ENCODE results near the gene CREB5. TPM values are rescaled to one million over a fixed set of nuclear protein-coding genes. Genes with fewer than 3 reads are reported as not detected.

CREB5 gene
- total and polyA plus RNA-seq, 10 donors = 0.88 to 56.8 (median 23.5) TPM

Other genes starting within 250 kb of the CREB5 start
- 10 to 100 TPM; 22.4 to 33.8 (median 28.5) TPM for gene JAZF1, start 231.7 kb upstream of the CREB5 start, total RNA-seq
- 10 to 100 TPM; 13.5 to 16.4 (median 15.6) TPM for gene JAZF1, start 231.7 kb upstream of the CREB5 start, polyA plus RNA-seq

All from spleen (tissue), 10 donors.